GM18909 (cell line): ENCODE measurements around the gene CDH13.

Source experiments
- ATAC-seq: cut with Tn5 transposase; IDR thresholded peaks from one replicate; pipeline ENCODE4 v1.9.1; 2021; ENCODE audit warnings: mild to moderate bottlenecking; ENCODE audit not compliant: unreplicated experiment, poor library complexity

Gene CDH13

GRCh38 chr16:82829301-82829700 is 202.5 kb downstream of the CDH13 start:
- ATAC-seq = no peak

DNA sequence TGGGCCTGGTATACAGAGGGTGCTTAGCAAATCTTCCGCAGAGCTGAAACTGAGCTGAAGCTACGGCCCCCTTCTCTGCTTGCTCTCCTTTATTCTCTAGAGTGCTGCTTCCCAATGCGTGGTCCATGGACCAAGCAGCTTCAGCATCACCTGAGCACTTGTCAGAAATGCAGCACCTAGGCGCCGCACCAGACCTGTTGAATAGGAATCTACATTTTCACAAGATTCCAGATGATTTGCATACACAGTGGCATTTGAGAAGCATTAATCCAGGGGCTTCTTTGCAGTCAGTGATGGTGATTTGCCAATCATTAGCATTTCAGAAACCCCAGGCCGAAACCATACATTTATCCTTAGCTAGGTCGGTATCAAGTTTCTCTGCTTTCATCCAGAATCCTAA is 204.2 kb downstream of the CDH13 start:
- ATAC-seq = no peak

- ATAC-seq = no peak
Measured at GRCh38 chr16:82832821-82833220, 206.1 kb downstream of the CDH13 start.

DNA sequence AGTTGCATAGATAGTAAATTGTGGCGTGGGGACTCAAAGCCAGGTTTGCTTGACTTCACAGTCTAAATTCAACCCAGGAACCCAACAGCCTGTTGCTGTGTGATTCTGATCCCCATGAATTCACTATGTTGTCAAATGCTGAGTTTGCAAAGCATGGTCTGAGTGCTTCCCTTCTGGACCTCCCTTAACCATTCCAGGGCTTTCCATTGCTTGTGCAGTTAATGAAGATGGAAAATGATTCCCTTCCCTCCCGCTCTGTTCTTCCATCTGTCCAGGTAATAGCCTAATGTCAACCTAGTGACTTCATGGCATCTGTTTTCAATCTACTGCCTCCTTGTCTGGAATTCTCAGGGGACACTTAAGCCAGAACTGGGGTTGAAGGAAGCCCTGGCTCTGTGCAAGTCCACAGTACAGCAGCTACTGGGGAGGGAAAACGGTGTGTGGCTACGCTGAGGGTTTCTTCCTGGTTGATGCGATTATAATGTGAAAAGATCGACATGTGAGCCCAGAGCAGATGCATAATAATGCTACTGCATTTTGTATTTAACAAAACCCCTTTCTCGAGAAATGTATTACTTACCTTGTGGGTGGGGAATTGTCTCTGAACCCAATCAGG is 206.7 kb downstream of the CDH13 start:
- ATAC-seq = no peak

GRCh38 chr16:82834151-82834815 is 207.5 kb downstream of the CDH13 start:
- ATAC-seq = no peak

DNA sequence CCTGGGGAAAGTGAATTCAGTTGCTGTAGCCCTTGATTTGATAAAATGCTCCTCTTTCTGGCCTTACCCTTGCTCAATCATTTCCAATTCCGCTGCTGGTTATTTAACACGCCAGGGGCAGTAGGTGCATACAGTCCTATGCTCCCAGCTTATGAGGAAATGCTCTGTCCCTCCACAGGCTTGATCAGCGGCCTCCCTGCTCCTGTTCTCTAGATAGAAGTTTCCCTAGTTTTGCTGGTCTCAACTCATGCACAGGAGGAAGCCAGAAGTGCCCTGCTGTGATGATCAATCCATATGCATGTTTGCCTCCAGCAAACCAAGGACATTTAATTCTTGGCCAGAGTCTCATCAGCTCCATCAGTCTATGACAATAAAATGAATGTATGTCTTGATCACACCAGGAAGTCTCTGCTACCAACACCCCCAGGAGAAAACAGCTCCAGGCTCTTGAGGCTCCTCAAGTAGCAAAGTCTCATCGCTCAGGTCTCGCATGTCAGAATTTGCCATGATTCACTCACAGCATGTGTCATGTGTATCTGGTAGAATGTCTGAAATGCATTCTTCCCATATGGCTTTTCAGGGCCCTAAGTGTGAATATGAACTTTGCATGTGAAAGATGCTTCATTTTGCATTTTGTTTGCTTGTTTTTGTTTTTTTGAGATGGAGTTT is 208.9 kb downstream of the CDH13 start:
- no peak for ATAC-seq

GRCh38 chr16:82841108-82841507 is 214.3 kb downstream of the CDH13 start:
- ATAC-seq = no peak

DNA sequence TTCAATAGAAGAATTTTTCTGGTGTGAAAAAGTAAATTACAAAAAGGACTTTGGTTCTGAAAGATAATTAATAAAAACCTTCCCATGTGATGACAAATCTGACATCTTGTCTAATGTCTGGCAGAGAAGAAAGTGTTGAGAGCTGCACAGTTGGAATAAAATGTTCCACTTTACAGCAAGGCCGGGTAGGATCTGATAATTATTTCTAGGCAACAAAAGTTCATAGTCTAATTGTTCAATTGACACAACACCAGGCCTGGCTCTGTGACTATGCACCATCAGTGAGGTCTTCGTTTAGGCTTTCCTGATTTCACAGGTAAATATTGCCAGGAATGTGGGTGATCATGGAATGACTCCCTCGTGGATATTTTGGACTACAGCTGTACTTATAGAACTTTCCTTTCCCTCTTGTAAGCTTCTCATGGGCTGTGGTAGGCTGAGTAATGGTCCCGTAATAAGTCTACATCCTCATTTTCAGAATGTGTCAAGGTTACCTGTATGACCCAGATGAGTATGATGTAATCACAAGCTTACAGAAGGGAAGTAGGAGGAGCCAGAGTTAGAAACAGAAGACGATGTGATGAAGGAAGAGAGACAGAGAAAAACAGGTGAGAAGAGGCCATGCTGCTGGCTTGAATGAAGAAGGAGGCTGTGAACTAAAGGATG is 217.0 kb downstream of the CDH13 start:
- ATAC-seq = no peak

DNA sequence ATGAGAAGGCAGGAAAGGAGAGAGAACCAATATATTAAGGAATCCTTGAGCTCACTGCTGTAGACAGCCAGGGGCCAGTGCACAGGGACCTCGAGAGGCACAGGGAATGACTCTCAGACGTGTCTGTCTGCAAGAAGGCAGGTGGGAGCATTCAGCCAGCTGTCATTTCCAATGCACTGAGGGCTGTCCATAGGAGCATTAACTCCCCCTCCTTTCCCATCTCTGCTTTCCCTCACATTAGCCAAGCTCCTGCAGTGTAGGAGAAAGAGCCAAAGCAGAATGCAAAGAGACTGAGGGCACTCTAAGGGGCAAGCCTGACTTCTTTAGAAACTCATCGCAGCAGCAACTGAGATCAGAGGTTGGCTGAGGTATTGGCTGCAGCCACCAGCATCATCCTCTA is 218.3 kb downstream of the CDH13 start:
- ATAC-seq = no peak

DNA sequence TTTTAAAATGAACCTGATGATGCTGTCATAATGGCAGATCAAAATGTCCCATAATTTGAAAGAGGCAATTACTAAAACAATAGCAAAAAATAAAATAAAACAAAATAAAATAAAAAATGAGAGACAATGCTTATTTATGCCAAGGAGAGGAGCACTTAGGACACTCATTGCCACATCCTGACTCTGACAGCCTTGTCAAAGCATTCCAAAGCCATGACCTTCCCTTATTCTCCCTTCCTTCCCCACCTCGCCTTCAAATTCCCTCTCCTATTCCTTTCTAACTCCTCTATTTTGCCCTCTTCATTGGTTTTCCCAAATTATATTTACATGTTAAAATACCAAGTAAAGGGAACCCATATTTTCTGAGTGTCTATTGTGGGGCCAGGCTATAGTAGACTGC is 220.0 kb downstream of the CDH13 start:
- no peak for ATAC-seq

GRCh38 chr16:82848013-82848412 is 221.2 kb downstream of the CDH13 start:
- no peak for ATAC-seq

GRCh38 chr16:82852388-82853008 is 225.7 kb downstream of the CDH13 start:
- no peak for ATAC-seq

- no peak for ATAC-seq
Measured at GRCh38 chr16:82855471-82855870, 228.7 kb downstream of the CDH13 start.

DNA sequence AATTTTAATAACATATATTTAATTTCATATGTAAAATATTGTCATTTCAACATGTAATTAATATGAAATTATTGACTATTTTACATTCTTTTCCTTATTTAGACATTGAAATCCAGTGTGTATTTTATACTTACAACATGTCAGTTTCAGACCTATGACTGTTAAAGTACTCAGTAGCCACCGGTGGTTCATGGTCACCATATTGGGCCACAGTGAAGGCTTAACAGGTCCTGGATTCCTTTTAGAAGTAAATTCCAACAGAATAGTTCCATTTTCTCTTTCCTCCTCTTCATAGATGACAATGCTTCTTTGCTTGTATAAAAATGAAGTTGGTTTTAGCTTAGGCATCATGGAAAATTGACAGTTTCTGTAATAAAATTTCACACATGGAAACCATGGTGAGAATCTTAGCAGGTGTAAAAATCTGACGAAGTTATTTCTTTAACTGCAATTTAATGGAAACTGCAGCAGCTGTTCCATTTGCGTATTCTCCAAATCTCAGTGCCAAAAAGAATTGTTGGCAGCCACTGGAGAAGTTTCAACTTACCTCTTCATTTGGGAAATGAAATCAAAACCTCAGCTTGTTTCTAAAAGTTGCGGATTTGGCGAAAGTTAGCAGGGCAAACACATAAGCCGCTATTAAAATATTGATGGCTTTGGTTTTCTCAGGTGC is 231.1 kb downstream of the CDH13 start:
- ATAC-seq = no peak

GRCh38 chr16:82859662-82860061 is 232.9 kb downstream of the CDH13 start:
- no peak for ATAC-seq

- no peak for ATAC-seq
Measured at GRCh38 chr16:82860071-82860470, 233.3 kb downstream of the CDH13 start.

DNA sequence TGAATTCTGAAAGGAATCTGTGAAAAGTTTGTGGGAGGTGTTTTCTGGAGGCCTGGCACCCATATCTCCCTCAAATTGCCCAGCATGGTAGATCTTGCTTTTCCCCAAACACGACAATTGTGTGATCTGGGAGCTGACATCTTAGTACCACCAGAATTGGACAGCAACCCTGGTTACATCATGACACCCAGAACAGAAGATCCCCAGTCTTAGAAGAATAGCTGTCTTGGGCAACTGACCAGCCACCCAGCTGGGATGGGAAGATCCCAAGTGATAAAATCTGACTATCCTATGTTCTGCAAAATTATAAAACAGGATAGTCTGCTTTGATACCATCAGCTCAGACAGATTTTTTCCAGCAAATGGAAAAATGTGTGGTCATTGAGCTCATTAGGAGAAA is 235.3 kb downstream of the CDH13 start:
- no peak for ATAC-seq

DNA sequence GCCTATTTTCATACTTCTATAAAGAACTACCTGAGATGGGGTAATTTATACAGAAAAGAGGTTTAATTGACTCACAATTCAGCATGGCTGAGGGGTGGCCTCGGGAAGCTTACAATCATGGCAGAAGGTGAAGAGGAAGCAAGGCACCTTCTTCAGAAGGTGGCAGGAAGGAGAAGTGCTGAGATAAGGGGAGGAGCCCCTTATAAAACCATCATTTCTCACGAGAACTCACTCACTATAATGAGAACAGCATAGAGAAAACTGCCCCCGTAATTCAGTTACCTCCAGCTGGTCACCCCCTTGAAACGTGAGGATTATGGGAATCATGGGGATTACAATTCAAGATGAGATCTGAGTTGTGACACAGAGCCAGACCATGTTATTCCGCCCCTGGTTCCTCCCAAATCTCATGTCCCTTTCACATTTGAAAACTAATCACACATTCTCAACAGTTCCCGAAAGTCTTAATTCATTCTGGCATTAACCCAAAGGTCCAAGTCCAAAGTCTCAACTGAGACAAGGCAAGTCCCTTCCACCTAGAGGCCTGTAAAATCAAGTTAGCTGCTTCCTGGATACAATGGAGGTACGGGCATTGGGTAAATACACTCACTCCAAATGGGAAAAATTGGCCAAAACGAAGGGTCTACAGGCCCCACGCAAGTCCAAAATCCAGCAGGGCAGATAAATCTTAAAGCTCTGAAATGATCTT is 237.7 kb downstream of the CDH13 start:
- ATAC-seq = no peak

DNA sequence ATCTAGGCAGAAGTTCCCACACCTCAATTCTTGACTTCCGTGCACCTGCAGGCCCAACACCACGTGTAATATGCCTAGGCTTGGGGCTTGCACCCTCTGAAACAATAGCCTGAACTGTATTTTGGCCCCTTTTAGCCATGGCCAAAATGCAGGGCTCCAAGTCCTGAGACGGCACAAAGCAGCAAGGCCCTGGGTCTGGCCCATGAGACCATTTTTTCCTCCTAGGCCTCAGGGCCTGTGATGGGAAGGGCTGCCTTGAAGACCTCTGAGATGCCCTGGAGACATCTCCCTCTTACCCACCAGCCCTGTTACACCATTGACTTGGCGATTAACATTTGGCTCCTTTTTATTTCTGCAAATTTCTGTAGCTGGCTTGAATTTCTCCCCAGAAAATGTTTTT is 238.6 kb downstream of the CDH13 start:
- ATAC-seq = no peak

DNA sequence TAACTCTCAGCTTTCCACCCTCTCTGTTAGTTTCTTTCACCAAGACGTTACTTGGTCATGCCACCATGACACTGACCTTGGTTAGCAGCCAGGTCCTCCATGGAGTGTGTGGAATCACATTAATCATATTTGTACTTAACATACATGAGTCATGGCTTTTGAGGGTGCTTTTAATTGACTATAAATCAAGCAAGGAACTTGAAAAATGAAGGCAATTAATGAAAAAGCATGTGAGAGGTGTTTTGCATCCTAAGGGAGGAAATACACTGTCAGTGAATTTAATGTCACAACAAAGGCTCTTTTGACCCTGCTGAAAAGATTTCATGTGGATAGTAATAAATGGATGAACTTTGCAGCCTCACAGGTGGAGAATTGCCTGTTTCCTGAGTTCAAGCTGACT is 240.7 kb downstream of the CDH13 start:
- ATAC-seq = no peak
